ENCODE data around the gene ST6GAL2.

DNA sequence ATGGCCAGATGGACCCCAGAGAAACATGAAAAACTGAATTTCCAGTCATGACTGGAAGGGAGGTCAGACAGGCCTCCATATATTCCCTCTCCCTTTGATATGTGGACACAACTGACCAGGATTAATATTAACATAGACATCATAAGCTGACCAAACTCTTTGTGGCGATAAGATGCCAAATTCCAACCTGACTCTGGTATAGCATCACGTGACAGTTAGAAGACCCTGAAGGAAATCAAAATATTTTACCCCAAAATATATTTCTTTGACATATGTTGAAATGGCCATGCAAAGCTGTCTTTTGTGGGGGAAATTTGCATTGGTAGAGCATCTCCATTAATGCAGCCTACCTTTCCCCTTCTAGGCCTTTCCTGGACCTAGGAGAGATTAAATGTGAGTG is 36.7 kb downstream of the ST6GAL2 start:
- TF ChIP-seq EZH2 (IDR thresholded peaks at IDR 0.05; ENCODE audit: low read depth, unreplicated experiment) (no peak), POLR2AphosphoS5 (IDR thresholded peaks at IDR 0.05; ENCODE audit: low read depth) (no peak), EZH2phosphoT487 (IDR thresholded peaks at IDR 0.05; ENCODE audit: unreplicated experiment) (no peak)
- TF ChIP-seq, protein P1, sequence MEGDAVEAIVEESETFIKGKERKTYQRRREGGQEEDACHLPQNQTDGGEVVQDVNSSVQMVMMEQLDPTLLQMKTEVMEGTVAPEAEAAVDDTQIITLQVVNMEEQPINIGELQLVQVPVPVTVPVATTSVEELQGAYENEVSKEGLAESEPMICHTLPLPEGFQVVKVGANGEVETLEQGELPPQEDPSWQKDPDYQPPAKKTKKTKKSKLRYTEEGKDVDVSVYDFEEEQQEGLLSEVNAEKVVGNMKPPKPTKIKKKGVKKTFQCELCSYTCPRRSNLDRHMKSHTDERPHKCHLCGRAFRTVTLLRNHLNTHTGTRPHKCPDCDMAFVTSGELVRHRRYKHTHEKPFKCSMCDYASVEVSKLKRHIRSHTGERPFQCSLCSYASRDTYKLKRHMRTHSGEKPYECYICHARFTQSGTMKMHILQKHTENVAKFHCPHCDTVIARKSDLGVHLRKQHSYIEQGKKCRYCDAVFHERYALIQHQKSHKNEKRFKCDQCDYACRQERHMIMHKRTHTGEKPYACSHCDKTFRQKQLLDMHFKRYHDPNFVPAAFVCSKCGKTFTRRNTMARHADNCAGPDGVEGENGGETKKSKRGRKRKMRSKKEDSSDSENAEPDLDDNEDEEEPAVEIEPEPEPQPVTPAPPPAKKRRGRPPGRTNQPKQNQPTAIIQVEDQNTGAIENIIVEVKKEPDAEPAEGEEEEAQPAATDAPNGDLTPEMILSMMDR (conservative IDR thresholded peaks at IDR 0.05; ENCODE audit: low read depth in 2 of 2), result no peak
